NB4 (cell line): ENCODE results near the gene PCDH12.

Source experiments
- DNase-seq: peaks from one replicate; pipeline ENCODE4 v3.0.0; 2010; ENCODE audit warnings: low read depth
- H3K4me3 ChIP-seq: one replicate; pipeline ENCODE4 v1.5.1; 2011; ENCODE audit warnings: mild to moderate bottlenecking, low read depth, low read length, moderate library complexity
- CTCF ChIP-seq: IDR thresholded peaks from one replicate; pipeline ENCODE4 v1.5.1; 2012; ENCODE audit warnings: low read depth, low read length
- MAX ChIP-seq: IDR thresholded peaks from 2 replicates; pipeline ENCODE4 v1.6.1; 2011; ENCODE audit warnings: low read depth, low read length
- MYC ChIP-seq: IDR thresholded peaks from 2 replicates; pipeline ENCODE4 v1.6.1; 2011; ENCODE audit warnings: low read depth, low read length
- POLR2A ChIP-seq: IDR thresholded peaks from 2 replicates; pipeline ENCODE4 v1.6.1; 2011; ENCODE audit warnings: mild to moderate bottlenecking; ENCODE audit not compliant: insufficient read length; ENCODE audit errors: extremely low read depth

PCDH12 gene

GRCh38 chr5:141919218-141920119 lies 38.5 kb downstream of the PCDH12 start:
- DNase-seq, result no peak
- TF ChIP-seq POLR2A (no peak), MYC (no peak), CTCF (no peak), MAX (no peak)
- no peak overlapping the region for H3K4me3 ChIP-seq

- no peak for TF ChIP-seq POLR2A
- TF ChIP-seq MYC, result no peak
- TF ChIP-seq MAX, result no peak
- TF ChIP-seq CTCF, result no peak
- no peak for DNase-seq
- no peak overlapping the region for H3K4me3 ChIP-seq
Observed at GRCh38 chr5:141917760-141918159, 40.2 kb downstream of the PCDH12 start.

GRCh38 chr5:141916522-141916921 lies 41.5 kb downstream of the PCDH12 start:
- DNase-seq, result no peak
- H3K4me3 ChIP-seq, result no peak overlapping the region
- TF ChIP-seq CTCF (no peak), POLR2A (no peak), MYC (no peak), MAX (no peak)

DNA sequence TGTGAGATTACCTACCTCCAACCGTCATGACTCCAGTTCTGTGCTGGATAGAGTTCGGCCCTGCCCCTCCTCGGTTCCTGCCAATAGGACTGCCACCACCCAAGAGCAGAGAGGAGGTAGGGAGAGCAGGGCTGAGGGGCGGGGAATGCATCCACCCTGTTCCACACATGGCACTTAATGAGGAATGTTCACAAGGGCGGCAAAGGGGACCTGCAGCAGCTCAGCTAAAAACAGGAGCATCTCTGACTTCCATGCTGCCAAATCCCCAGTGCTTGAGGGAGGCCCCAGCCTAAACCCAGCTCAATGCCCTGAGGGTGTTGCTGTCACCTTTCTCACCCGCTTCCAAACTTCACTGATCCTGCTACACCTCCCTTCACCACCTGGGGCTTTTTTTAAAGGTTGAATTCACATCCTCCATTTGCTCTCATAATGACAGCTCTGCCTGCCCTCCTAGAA lies 42.1 kb downstream of the PCDH12 start:
- no peak for DNase-seq
- TF ChIP-seq POLR2A (no peak), CTCF (no peak), MYC (no peak), MAX (no peak)
- no peak overlapping the region for H3K4me3 ChIP-seq

DNA sequence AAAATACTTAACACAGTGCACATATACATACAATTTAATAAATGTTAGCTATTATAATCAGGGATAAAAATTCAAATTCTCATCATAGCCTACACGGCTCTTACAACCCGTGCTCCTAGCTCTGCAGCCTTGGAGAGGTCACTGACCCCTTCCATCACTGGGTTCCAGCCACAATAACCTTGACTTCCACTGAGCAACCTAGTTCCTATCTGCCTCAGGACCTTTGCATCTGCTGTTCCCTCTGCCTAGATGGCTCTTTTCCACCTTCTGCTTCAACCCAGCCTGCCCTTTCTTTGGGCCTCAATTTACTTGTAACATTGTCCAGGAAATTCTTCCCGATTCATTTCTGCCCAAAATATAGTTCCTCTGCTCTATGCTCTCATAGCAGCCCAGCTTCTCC lies 43.2 kb downstream of the PCDH12 start:
- TF ChIP-seq CTCF (no peak), MAX (no peak), MYC (no peak), POLR2A (no peak)
- no peak overlapping the region for H3K4me3 ChIP-seq
- DNase-seq, result no peak
